ENCODE data around the gene CTBP1.

DNA sequence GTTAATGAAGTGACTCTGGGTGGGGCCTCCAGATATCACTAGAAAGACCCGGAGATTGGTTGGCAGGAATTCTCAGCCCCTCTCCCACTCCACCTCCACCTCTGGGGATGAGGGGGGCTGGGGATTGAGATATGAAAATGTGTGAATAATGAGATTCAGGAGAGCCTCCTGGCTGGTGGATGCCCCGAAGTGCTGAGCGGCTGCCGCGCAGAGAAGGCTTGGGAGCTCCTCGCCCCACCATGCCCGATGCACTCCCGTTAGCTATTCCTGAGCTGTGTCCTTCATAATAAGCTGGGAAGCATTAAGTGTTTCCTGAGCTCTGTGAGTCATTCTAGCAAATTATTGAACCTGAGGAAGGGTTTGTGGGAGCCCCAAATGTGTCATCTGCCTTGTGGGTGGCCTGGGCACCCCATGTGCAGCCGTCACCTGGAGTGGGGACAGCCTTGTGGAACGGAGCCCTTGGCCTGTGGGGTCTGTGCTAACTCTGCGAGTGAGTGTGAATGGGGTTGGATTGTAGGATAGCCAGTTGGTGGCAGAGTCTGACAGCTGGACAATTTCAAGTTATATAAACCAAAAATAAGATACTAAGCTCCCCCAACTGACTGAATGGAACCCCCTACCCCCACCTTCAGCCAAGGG is 36.3 kb upstream of the CTBP1 start:
- TF ChIP-seq POLR2AphosphoS5 (IDR thresholded peaks at IDR 0.05) = no peak
- TF ChIP-seq, protein P1, sequence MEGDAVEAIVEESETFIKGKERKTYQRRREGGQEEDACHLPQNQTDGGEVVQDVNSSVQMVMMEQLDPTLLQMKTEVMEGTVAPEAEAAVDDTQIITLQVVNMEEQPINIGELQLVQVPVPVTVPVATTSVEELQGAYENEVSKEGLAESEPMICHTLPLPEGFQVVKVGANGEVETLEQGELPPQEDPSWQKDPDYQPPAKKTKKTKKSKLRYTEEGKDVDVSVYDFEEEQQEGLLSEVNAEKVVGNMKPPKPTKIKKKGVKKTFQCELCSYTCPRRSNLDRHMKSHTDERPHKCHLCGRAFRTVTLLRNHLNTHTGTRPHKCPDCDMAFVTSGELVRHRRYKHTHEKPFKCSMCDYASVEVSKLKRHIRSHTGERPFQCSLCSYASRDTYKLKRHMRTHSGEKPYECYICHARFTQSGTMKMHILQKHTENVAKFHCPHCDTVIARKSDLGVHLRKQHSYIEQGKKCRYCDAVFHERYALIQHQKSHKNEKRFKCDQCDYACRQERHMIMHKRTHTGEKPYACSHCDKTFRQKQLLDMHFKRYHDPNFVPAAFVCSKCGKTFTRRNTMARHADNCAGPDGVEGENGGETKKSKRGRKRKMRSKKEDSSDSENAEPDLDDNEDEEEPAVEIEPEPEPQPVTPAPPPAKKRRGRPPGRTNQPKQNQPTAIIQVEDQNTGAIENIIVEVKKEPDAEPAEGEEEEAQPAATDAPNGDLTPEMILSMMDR (IDR thresholded peaks at IDR 0.05) = no peak
- no peak for TF ChIP-seq POLR2A (IDR thresholded peaks at IDR 0.05)

All from breast epithelium (tissue), 3 donors.